Measurements from ENCODE around the gene LEKR1.
"Not testable (repeated sequence)": the region's sequence is repeated elsewhere in the genome, so short reads cannot be mapped to it uniquely, and the experiment has no call there.

LEKR1 gene

GRCh38 chr3:156898296-156898880, 72.2 kb downstream of the LEKR1 start:
- Histone ChIP-seq H3K36me3 (ENCODE audit: control insufficient read depth, insufficient read depth, low read length) (no peaks in the 10 kb centered on the region), H3K27ac (ENCODE audit: insufficient read depth, low read depth, low read length, poor library complexity, severe bottlenecking) (no peak overlapping the region), H3K9me3 (ENCODE audit: control insufficient read depth, low read length) (no peaks in the 10 kb centered on the region), H3K27me3 (ENCODE audit: control insufficient read depth, insufficient read depth, low read length, poor library complexity, severe bottlenecking) (no peaks in the 10 kb centered on the region), H3K4me3 (ENCODE audit: insufficient read depth, low read depth, low read length) (no peak overlapping the region), H3K4me1 (ENCODE audit: control insufficient read depth, insufficient read depth, low read length) (no peaks in the 10 kb centered on the region)
- 84 to 88% methylated on average over 4 of the region's 5 CpGs for WGBS, 2 experiments

GRCh38 chr3:156899951-156900350, 73.8 kb downstream of the LEKR1 start:
- Histone ChIP-seq H3K4me1 (ENCODE audit: control insufficient read depth, insufficient read depth, low read length) (no peaks in the 10 kb centered on the region), H3K36me3 (ENCODE audit: control insufficient read depth, insufficient read depth, low read length) (no peaks in the 10 kb centered on the region), H3K9me3 (ENCODE audit: control insufficient read depth, low read length) (no peaks in the 10 kb centered on the region), H3K27me3 (ENCODE audit: control insufficient read depth, insufficient read depth, low read length, poor library complexity, severe bottlenecking) (no peaks in the 10 kb centered on the region), H3K27ac (ENCODE audit: insufficient read depth, low read depth, low read length, poor library complexity, severe bottlenecking) (peak overlapping the region; percentile 54), H3K4me3 (ENCODE audit: insufficient read depth, low read depth, low read length) (no peak overlapping the region)
- 50 to 93% methylated on average over 1 of the region's 1 CpG for WGBS, 2 experiments

GRCh38 chr3:156902916-156903315, 76.8 kb downstream of the LEKR1 start:
- H3K4me1 ChIP-seq (ENCODE audit: control insufficient read depth, insufficient read depth, low read length): no peaks in the 10 kb centered on the region
- no peaks in the 10 kb centered on the region for H3K36me3 ChIP-seq (ENCODE audit: control insufficient read depth, insufficient read depth, low read length)
- no peak overlapping the region for H3K27ac ChIP-seq (ENCODE audit: insufficient read depth, low read depth, low read length, poor library complexity, severe bottlenecking)
- H3K9me3 ChIP-seq (ENCODE audit: control insufficient read depth, low read length): no peaks in the 10 kb centered on the region
- no peaks in the 10 kb centered on the region for H3K27me3 ChIP-seq (ENCODE audit: control insufficient read depth, insufficient read depth, low read length, poor library complexity, severe bottlenecking)
- H3K4me3 ChIP-seq (ENCODE audit: insufficient read depth, low read depth, low read length): no peak overlapping the region

GRCh38 chr3:156906275-156906674, 80.1 kb downstream of the LEKR1 start:
- no peak overlapping the region for H3K4me3 ChIP-seq (ENCODE audit: insufficient read depth, low read depth, low read length)
- H3K27me3 ChIP-seq (ENCODE audit: control insufficient read depth, insufficient read depth, low read length, poor library complexity, severe bottlenecking): no peaks in the 10 kb centered on the region
- H3K4me1 ChIP-seq (ENCODE audit: control insufficient read depth, insufficient read depth, low read length): no peaks in the 10 kb centered on the region
- WGBS, 2 experiments: 93 to 100% methylated on average over 1 to 2 of the region's 2 CpGs
- H3K36me3 ChIP-seq (ENCODE audit: control insufficient read depth, insufficient read depth, low read length): no peaks in the 10 kb centered on the region
- H3K9me3 ChIP-seq (ENCODE audit: control insufficient read depth, low read length): no peaks in the 10 kb centered on the region
- H3K27ac ChIP-seq (ENCODE audit: insufficient read depth, low read depth, low read length, poor library complexity, severe bottlenecking): no peak overlapping the region

GRCh38 chr3:156908398-156908797, 82.2 kb downstream of the LEKR1 start:
- Histone ChIP-seq H3K9me3 (ENCODE audit: control insufficient read depth, low read length) (no peaks in the 10 kb centered on the region), H3K27me3 (ENCODE audit: control insufficient read depth, insufficient read depth, low read length, poor library complexity, severe bottlenecking) (no peaks in the 10 kb centered on the region), H3K4me3 (ENCODE audit: insufficient read depth, low read depth, low read length) (no peak overlapping the region), H3K36me3 (ENCODE audit: control insufficient read depth, insufficient read depth, low read length) (no peaks in the 10 kb centered on the region), H3K27ac (ENCODE audit: insufficient read depth, low read depth, low read length, poor library complexity, severe bottlenecking) (no peak overlapping the region), H3K4me1 (ENCODE audit: control insufficient read depth, insufficient read depth, low read length) (no peaks in the 10 kb centered on the region)
- 97 to 100% methylated on average over 1 of the region's 1 CpG for WGBS, 2 experiments

- H3K27ac ChIP-seq (ENCODE audit: insufficient read depth, low read depth, low read length, poor library complexity, severe bottlenecking): no peak overlapping the region
- no peaks in the 10 kb centered on the region for H3K9me3 ChIP-seq (ENCODE audit: control insufficient read depth, low read length)
- H3K27me3 ChIP-seq (ENCODE audit: control insufficient read depth, insufficient read depth, low read length, poor library complexity, severe bottlenecking): no peaks in the 10 kb centered on the region
- no peaks in the 10 kb centered on the region for H3K4me1 ChIP-seq (ENCODE audit: control insufficient read depth, insufficient read depth, low read length)
- WGBS, 2 experiments: 82 to 91% methylated on average over 3 of the region's 3 CpGs
- H3K4me3 ChIP-seq (ENCODE audit: insufficient read depth, low read depth, low read length): no peak overlapping the region
- H3K36me3 ChIP-seq (ENCODE audit: control insufficient read depth, insufficient read depth, low read length): no peaks in the 10 kb centered on the region
Observed at GRCh38 chr3:156910022-156910421, 83.9 kb downstream of the LEKR1 start.

GRCh38 chr3:156910831-156911230, 84.7 kb downstream of the LEKR1 start:
- H3K27me3 ChIP-seq (ENCODE audit: control insufficient read depth, insufficient read depth, low read length, poor library complexity, severe bottlenecking); H3K27ac ChIP-seq (ENCODE audit: insufficient read depth, low read depth, low read length, poor library complexity, severe bottlenecking); H3K9me3 ChIP-seq (ENCODE audit: control insufficient read depth, low read length); H3K4me3 ChIP-seq (ENCODE audit: insufficient read depth, low read depth, low read length); H3K4me1 ChIP-seq (ENCODE audit: control insufficient read depth, insufficient read depth, low read length); H3K36me3 ChIP-seq (ENCODE audit: control insufficient read depth, insufficient read depth, low read length): not testable (repeated sequence)
- WGBS, 2 experiments: 93% methylated on average over 2 of the region's 2 CpGs; no CpG with 5 or more reads in 1 of the 2 experiments

- H3K36me3 ChIP-seq (ENCODE audit: control insufficient read depth, insufficient read depth, low read length); H3K27ac ChIP-seq (ENCODE audit: insufficient read depth, low read depth, low read length, poor library complexity, severe bottlenecking); H3K4me1 ChIP-seq (ENCODE audit: control insufficient read depth, insufficient read depth, low read length); H3K9me3 ChIP-seq (ENCODE audit: control insufficient read depth, low read length); H3K27me3 ChIP-seq (ENCODE audit: control insufficient read depth, insufficient read depth, low read length, poor library complexity, severe bottlenecking); H3K4me3 ChIP-seq (ENCODE audit: insufficient read depth, low read depth, low read length): not testable (repeated sequence)
- WGBS, 2 experiments: 100% methylated on average over 2 of the region's 2 CpGs
Observed at GRCh38 chr3:156914300-156914699, 88.1 kb downstream of the LEKR1 start.

- Histone ChIP-seq H3K9me3 (ENCODE audit: control insufficient read depth, low read length) (no peaks in the 10 kb centered on the region), H3K27me3 (ENCODE audit: control insufficient read depth, insufficient read depth, low read length, poor library complexity, severe bottlenecking) (no peaks in the 10 kb centered on the region), H3K27ac (ENCODE audit: insufficient read depth, low read depth, low read length, poor library complexity, severe bottlenecking) (no peak overlapping the region), H3K36me3 (ENCODE audit: control insufficient read depth, insufficient read depth, low read length) (no peaks in the 10 kb centered on the region), H3K4me1 (ENCODE audit: control insufficient read depth, insufficient read depth, low read length) (no peaks in the 10 kb centered on the region), H3K4me3 (ENCODE audit: insufficient read depth, low read depth, low read length) (no peak overlapping the region)
- WGBS, 2 experiments: 95 to 99% methylated on average over 5 of the region's 5 CpGs
Observed at GRCh38 chr3:156915372-156915771, 89.2 kb downstream of the LEKR1 start.

- Histone ChIP-seq H3K27ac (ENCODE audit: insufficient read depth, low read depth, low read length, poor library complexity, severe bottlenecking) (no peak overlapping the region), H3K4me1 (ENCODE audit: control insufficient read depth, insufficient read depth, low read length) (no peaks in the 10 kb centered on the region), H3K36me3 (ENCODE audit: control insufficient read depth, insufficient read depth, low read length) (no peaks in the 10 kb centered on the region), H3K9me3 (ENCODE audit: control insufficient read depth, low read length) (no peaks in the 10 kb centered on the region), H3K4me3 (ENCODE audit: insufficient read depth, low read depth, low read length) (no peak overlapping the region), H3K27me3 (ENCODE audit: control insufficient read depth, insufficient read depth, low read length, poor library complexity, severe bottlenecking) (no peaks in the 10 kb centered on the region)
- WGBS, 2 experiments: 50 to 55% methylated on average over 6 of the region's 6 CpGs
Observed at GRCh38 chr3:156918746-156919145, 92.6 kb downstream of the LEKR1 start.

- Histone ChIP-seq H3K4me1 (ENCODE audit: control insufficient read depth, insufficient read depth, low read length) (no peaks in the 10 kb centered on the region), H3K27ac (ENCODE audit: insufficient read depth, low read depth, low read length, poor library complexity, severe bottlenecking) (no peak overlapping the region), H3K36me3 (ENCODE audit: control insufficient read depth, insufficient read depth, low read length) (no peaks in the 10 kb centered on the region), H3K9me3 (ENCODE audit: control insufficient read depth, low read length) (no peaks in the 10 kb centered on the region), H3K4me3 (ENCODE audit: insufficient read depth, low read depth, low read length) (no peak overlapping the region), H3K27me3 (ENCODE audit: control insufficient read depth, insufficient read depth, low read length, poor library complexity, severe bottlenecking) (no peaks in the 10 kb centered on the region)
- 92 to 97% methylated on average over 3 of the region's 3 CpGs for WGBS, 2 experiments
Observed at GRCh38 chr3:156919818-156920217, 93.7 kb downstream of the LEKR1 start.
